Measurements from ENCODE around the gene NSD1. TPM values are rescaled to one million over a fixed set of nuclear protein-coding genes. Genes with fewer than 3 reads are reported as not detected.

NSD1 gene
- total RNA-seq, 3 donors from 2014 or later: 37.7 to 52.2 (median 38.6) TPM

- no peaks in the 10 kb centered on the region for H3K9me3 ChIP-seq
- intact Hi-C loops (cut with DNase I; ENCODE audit: low total_unique reads): no loop called here
- H3K27me3 ChIP-seq: no peaks in the 10 kb centered on the region
- H3K27ac ChIP-seq: peak overlapping the region; percentile 96 to 98
- H3K4me3 ChIP-seq: peak overlapping the region; percentile 79 to 99 (median 85)
- TF ChIP-seq POLR2AphosphoS5 (IDR thresholded peaks at IDR 0.05): peak in 1 of 3 donors; percentile 25
- TF ChIP-seq POLR2A (IDR thresholded peaks at IDR 0.05): peak; percentile 23
- TF ChIP-seq CTCF (IDR thresholded peaks at IDR 0.05): no peak
- H3K4me1 ChIP-seq: peaks cover 6 to 13% of the 10 kb centered on the region in 2 donors
- DNase-seq (ENCODE audit: low spot score in 2 of 2): peak in 1 of 2 donors; percentile 53
- H3K36me3 ChIP-seq: no peaks in the 10 kb centered on the region
Measured at GRCh38 chr5:177133853-177134696, 502 bp downstream of the NSD1 start.

- peak in 1 of 2 donors; percentile 14 for DNase-seq (ENCODE audit: low spot score in 2 of 2)
- no peak for TF ChIP-seq POLR2A (IDR thresholded peaks at IDR 0.05)
- no peak for TF ChIP-seq CTCF (IDR thresholded peaks at IDR 0.05)
- TF ChIP-seq POLR2AphosphoS5 (IDR thresholded peaks at IDR 0.05): no peak
- H3K9me3 ChIP-seq: no peaks in the 10 kb centered on the region
- H3K27me3 ChIP-seq: no peaks in the 10 kb centered on the region
- H3K4me1 ChIP-seq: peaks cover 6 to 13% of the 10 kb centered on the region in 2 donors
- peak overlapping the region; percentile 79 to 99 (median 85) for H3K4me3 ChIP-seq
- intact Hi-C loops (cut with DNase I; ENCODE audit: low total_unique reads): no loop called here
- no peaks in the 10 kb centered on the region for H3K36me3 ChIP-seq
- peak overlapping the region; percentile 96 to 98 for H3K27ac ChIP-seq
Measured at GRCh38 chr5:177134697-177135225, 1.2 kb downstream of the NSD1 start.

GRCh38 chr5:177140312-177140711 is 6.7 kb downstream of the NSD1 start:
- Histone ChIP-seq H3K4me1 (peaks cover 5 to 6% of the 10 kb centered on the region in 2 donors), H3K36me3 (no peaks in the 10 kb centered on the region), H3K9me3 (no peaks in the 10 kb centered on the region), H3K27me3 (no peaks in the 10 kb centered on the region), H3K4me3 (no peak overlapping the region), H3K27ac (no peak overlapping the region)
- TF ChIP-seq CTCF (IDR thresholded peaks at IDR 0.05): no peak
- no peak for TF ChIP-seq POLR2A (IDR thresholded peaks at IDR 0.05)
- no peak for TF ChIP-seq POLR2AphosphoS5 (IDR thresholded peaks at IDR 0.05)
- intact Hi-C loops (cut with DNase I; ENCODE audit: low total_unique reads): no loop called here
- DNase-seq (ENCODE audit: low spot score in 2 of 2): peak in 1 of 2 donors; percentile 7

- no peaks in the 10 kb centered on the region for H3K27me3 ChIP-seq
- no peak for DNase-seq (ENCODE audit: low spot score in 2 of 2)
- no peak overlapping the region for H3K4me3 ChIP-seq
- intact Hi-C loops (cut with DNase I; ENCODE audit: low total_unique reads): no loop called here
- no peak for TF ChIP-seq CTCF (IDR thresholded peaks at IDR 0.05)
- no peaks in the 10 kb centered on the region for H3K9me3 ChIP-seq
- H3K4me1 ChIP-seq: peaks cover 0 to 5% of the 10 kb centered on the region in 2 donors
- no peak overlapping the region for H3K27ac ChIP-seq
- no peaks in the 10 kb centered on the region for H3K36me3 ChIP-seq
Measured at GRCh38 chr5:177141496-177141895, 7.9 kb downstream of the NSD1 start.

GRCh38 chr5:177142098-177142611 is 8.6 kb downstream of the NSD1 start:
- Histone ChIP-seq H3K36me3 (no peaks in the 10 kb centered on the region), H3K27me3 (no peaks in the 10 kb centered on the region), H3K4me1 (peaks cover 0 to 5% of the 10 kb centered on the region in 2 donors), H3K9me3 (no peaks in the 10 kb centered on the region), H3K4me3 (no peak overlapping the region), H3K27ac (no peak overlapping the region)
- no peak for TF ChIP-seq POLR2A (IDR thresholded peaks at IDR 0.05)
- TF ChIP-seq CTCF (IDR thresholded peaks at IDR 0.05): no peak
- no peak for TF ChIP-seq POLR2AphosphoS5 (IDR thresholded peaks at IDR 0.05)
- intact Hi-C loops (cut with DNase I; ENCODE audit: low total_unique reads): no loop called here
- no peak for DNase-seq (ENCODE audit: low spot score in 2 of 2)
